Measurements from ENCODE around the gene AMER3. TPM values are rescaled to one million over a fixed set of nuclear protein-coding genes. Genes with fewer than 3 reads are reported as not detected.
"Not testable (repeated sequence)": the region's sequence is repeated elsewhere in the genome, so short reads cannot be mapped to it uniquely, and the experiment has no call there.

The AMER3 gene, protein sequence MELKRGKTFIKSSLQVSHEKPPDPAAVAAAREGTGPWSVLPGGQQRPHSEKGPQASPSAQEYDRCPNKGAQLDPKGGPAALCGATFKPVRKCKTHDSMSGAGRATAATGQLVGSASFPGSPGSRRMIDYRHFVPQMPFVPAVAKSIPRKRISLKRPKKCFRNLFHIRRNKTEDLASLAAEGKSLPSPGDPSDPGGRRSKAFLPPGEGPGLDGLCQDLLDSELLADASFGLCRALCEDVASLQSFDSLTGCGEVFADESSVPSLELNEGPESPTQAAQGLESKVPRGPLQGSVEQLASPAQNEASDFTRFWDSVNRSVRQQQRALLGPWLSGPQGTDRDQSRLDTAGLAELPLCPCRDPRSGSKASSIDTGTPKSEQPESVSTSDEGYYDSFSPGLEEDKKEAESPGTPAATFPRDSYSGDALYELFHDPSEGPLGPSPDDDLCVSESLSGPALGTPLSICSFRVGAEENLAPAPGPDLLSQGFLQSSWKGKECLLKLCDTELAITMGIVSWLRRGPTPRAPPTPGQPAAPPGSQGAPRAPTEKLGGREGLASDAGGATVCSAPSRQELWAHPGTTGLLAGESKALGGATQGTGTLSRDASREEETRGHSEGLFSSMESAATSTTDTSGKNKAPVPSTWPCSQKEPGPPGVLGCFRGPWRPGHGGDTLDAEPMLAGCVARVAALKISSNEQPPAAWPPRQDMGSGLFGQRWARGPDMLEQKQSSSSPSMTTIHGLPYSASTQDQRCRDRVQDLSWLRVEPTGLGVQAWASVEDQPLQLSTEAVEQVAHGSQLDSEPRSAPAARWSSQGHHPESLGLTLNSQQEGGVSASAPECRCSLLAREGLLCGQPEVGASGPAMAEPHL
- under 1 TPM in 3 of 12 donors, not detected in 9; 0.01 to 0.12 (median 0.04) TPM for polyA plus RNA-seq (ENCODE audit: insufficient read length in 12 of 12)
- long read RNA-seq, donor 1, partial matches to known transcripts, result 0 of 1 reads
- long read RNA-seq, donor 1, other reads (novel, unspliced or antisense), result 0 of 1 reads
- long read RNA-seq, donor 2, result 0 reads
- long read RNA-seq, donor 3, result 0 reads
- long read RNA-seq, donor 4, result 0 reads
- long read RNA-seq, donor 5, result 0 reads
- long read RNA-seq, donor 6, result 0 reads
- long read RNA-seq, donor 7, result 0 reads
- long read RNA-seq, donor 8, result 0 reads
- long read RNA-seq, donor 9, result 0 reads
- long read RNA-seq, donor 10, result 0 reads
- long read RNA-seq, donor 11, result 0 reads

DNA sequence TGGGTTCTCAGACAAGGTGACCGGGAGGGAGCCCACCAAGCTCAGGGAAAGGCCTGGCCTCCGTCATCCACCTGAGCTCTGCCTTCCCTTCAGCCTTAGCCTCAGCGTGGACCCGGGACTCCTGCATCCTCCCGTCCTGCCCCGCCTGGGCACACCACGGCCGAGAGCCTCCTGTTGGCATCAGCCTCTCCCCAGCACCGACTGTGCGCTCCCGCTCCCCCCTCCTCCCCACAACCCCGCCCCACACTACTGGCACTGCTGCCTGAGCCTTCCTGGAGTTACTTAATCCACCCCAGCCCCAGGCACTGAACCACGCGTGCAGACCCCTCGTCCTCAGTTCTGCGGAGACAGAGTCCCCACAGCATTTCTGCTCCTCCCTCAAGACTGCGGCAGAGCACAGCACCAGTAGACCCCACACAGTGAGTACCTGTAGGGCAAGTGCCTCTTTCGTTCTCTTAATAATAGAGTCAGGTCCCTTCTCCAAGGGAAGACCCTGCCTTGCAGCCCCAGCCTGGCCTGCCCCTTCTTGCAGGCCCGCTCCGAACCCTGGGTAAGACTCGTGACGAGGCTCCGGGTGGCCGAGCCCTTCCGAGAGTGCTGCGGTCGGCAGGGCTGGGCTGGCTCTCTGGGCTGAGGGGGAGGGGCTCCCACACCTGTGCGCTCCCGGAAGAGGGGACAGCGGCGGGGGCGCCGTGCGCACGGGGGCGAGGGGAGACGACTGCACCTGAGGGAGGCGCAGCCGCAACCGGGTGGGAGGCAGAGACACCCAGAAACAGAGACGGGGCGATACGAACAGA lies at the start of gene AMER3:
TSS of gene AMER3 (plus strand) at position 285 of the 797 bp plus-strand sequence. CDS start 6,533 bp downstream, outside the sequence.
- no peak for DNase-seq

- DNase-seq, result not testable (repeated sequence)
These were observed 40.5 kb upstream of the AMER3 start for GRCh38 chr2:130714795-130715194.

- no peak for DNase-seq
These were observed 35.3 kb upstream of the AMER3 start for GRCh38 chr2:130720036-130720435.

GRCh38 chr2:130720528-130720927 lies 34.8 kb upstream of the AMER3 start:
- no peak for DNase-seq

GRCh38 chr2:130724455-130724854 lies 30.9 kb upstream of the AMER3 start:
- DNase-seq, result no peak

DNA sequence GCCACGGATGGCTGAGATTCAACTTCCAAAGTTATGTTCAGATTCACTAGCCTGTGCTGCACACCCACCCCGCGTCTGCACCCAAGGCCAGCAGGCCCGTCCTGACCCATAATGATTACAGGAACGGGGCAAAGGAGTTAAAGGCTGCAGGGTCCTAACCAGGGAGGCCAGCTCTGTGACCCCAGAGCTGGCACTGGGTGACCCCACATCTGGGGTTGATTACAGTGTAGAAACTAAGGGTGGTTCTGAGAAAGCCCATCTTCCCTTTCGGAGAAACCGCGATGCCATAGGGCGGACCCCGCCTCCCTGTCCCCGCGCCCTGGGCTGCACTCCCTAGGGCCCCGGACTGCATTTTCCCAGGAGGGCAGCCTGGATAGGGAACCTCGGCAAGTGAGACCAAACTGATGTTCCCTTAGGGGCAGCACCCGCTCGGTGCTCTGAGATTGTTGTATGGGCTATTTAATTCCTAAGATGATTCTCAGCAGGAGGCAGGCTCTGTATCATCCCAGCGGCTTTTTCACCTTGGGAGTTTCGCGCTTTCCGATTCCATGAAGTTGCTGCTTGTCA lies 28.6 kb upstream of the AMER3 start:
- no peak for DNase-seq

DNA sequence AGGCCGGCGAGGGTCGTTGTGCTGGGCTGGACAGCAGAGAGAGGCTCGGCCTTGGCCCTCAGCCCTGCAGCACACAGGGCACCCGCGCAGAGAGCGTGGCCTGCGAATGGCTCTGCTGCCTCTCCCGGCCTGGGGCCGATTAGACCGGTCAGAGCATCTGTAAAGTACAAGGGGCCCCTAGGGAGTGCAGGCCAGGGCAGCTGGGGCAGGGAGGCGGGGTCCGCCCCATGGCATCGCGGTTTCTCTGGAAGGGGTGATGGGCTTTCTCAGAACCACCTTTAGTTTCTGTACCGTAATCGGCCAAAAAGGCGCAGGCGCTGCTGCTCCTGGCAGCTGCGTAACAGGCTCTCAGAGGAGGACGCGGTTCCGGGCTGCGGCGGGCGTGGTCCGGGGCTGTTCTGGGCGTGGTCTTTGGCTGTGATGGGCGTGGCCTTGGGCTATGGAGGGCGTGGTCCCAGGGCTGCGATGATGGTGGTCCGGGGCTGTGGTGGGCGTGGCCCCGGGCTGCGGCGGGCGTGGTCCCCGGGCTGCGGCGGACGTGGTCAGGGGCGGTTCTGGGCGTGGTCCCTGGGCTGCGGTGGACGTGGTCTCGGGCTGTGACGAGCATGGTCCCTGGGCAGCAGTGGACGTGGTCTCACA lies 27.9 kb upstream of the AMER3 start:
- DNase-seq, result peak; percentile 33

- DNase-seq, result no peak
These were observed 27.3 kb upstream of the AMER3 start for GRCh38 chr2:130728007-130728454.

DNA sequence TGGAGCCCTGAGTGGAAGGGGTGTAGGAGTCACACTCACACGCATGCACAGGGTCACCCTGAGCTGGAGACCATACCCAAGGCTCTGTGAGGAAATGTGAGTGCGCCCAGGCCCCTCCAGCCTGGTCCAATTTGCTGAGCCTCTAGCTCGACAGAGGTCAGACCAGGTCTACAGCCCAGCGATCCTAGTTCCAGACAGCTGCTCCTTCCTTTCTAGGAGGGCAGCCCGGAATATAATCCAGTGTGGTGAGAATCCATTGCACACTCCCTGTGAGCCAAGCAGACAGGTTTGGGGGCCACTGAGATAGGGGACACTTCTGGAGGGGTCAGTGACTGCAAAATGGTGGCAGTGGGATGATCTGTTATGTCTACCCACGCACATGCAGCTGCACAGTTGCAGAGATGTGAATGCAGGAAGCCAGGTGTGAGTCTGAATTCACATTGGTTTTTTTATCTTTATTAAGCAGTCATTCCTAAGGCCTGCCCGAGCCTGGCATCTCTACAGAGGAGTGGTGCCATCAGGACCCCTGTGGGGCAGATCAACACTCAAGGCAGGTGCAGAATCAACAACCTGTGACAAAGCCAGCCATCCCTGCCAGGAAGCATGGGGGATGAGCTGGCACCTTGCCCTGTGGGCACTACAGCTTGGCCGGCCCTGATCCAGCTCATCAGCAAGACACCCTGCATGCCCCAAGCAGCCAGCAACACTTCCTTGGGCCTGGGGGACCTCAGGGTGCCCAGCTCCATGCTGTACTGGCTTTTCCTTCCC lies 26.6 kb upstream of the AMER3 start, which contains the start of gene GPR148:
TSS of gene GPR148 (plus strand) at position 522 of the 768 bp plus-strand sequence. CDS start at position 604, 82 bp downstream.
- DNase-seq, result no peak

DNA sequence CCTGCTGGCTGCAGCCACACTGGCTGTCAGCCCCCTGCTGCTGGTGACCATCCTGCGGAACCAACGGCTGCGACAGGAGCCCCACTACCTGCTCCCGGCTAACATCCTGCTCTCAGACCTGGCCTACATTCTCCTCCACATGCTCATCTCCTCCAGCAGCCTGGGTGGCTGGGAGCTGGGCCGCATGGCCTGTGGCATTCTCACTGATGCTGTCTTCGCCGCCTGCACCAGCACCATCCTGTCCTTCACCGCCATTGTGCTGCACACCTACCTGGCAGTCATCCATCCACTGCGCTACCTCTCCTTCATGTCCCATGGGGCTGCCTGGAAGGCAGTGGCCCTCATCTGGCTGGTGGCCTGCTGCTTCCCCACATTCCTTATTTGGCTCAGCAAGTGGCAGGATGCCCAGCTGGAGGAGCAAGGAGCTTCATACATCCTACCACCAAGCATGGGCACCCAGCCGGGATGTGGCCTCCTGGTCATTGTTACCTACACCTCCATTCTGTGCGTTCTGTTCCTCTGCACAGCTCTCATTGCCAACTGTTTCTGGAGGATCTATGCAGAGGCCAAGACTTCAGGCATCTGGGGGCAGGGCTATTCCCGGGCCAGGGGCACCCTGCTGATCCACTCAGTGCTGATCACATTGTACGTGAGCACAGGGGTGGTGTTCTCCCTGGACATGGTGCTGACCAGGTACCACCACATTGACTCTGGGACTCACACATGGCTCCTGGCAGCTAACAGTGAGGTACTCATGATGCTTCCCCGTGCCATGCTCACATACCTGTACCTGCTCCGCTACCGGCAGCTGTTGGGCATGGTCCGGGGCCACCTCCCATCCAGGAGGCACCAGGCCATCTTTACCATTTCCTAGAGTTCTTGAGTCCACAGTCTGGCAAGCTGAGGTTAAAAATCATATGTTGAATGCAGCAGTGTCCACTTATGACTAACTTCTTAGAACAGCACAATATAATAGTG lies 25.7 kb upstream of the AMER3 start:
- no peak for DNase-seq

DNA sequence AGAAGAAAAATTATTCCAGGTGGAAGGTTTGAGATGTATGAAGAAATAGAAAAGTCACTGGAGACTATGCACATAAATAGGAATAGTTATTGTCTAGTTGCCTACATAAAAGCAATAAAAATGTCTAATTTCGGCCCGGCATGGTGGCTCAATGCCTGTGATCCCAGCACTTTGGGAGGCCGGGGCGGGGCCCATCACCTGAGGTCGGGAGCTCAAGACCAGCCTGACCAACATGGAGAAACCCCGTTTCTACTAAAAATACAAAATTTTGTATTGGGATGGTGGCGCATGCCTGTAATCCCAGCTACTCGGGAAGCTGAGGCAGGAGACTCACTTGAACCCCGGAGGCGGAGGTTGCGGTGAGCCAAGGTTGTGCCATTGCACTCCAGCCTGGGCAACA lies 23.1 kb upstream of the AMER3 start:
- DNase-seq, result not testable (repeated sequence)

DNA sequence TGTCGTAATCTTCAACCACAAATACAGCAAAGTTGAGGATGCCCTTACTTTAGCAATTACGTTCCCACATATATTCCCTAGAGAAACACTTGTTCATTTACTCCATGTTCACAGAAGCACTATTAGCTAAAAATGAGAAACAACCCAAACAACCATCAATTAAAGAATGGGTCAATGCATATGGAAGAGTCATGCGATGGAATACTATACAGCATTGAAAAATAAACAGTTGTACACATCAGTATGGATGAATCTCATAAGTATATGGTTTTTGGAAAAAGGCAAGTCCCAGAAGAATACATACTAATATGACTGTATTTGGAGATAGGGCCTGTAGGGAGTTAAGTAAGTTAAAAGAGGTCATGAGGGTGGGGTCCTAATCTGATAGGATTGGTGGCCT lies 20.1 kb upstream of the AMER3 start:
- DNase-seq, result no peak

- no peak for DNase-seq
These were observed 18.9 kb upstream of the AMER3 start for GRCh38 chr2:130736487-130736886.

- no peak for DNase-seq
These were observed 17.7 kb upstream of the AMER3 start for GRCh38 chr2:130737592-130737991.

- DNase-seq, result no peak
These were observed 14.7 kb upstream of the AMER3 start for GRCh38 chr2:130740671-130741070.

GRCh38 chr2:130743278-130743677 lies 12.1 kb upstream of the AMER3 start:
- DNase-seq, result no peak

DNA sequence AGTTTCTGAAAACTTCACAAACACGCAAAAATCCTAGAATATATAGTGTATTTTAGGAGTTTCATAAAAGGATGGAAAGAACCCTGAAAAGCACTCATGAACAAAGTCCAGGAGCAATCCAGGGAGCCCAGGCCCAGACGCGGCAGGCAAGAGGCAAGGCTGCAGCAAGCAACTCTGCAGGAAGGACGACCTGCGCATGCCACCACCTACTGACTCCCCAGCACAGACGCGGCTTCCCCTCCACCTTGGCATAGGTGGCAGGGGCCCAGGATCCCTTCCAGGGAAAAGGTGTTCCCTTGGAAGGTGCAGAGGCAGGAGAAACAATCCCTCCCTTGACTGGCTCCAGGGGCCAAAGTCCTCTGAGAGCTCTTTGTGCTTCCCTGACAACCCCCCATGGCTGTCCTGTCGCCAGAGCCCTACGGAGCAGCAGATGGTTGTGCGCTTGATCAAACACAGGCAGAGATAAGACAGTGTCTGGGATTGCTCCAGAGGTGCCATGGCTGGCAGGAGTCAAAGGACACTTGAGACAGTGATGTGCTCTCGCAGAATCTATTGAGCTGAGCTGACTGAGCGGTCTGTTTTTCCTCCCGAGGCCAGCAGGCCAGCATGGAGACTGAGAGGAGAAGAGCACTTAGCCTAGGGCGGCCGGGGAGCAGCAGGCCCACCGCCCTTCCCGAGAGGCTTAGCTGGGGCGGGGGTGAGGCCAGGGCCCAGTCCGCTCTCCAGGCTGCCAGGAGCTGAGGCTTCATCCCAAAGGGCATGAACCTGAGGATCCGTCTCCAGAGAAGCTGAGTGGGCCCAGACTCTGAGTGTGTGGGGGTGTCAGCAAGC lies 10.8 kb upstream of the AMER3 start:
- no peak for DNase-seq
